HG03558 (cell line): Measurements from ENCODE around the gene TMEM30B.

Source experiments
- ATAC-seq: cut with Tn5 transposase; IDR thresholded peaks from one replicate; pipeline ENCODE4 v1.9.1; 2021; ENCODE audit warnings: moderate number of reproducible peaks; ENCODE audit not compliant: unreplicated experiment; ENCODE audit errors: extremely low read depth

Gene TMEM30B

DNA sequence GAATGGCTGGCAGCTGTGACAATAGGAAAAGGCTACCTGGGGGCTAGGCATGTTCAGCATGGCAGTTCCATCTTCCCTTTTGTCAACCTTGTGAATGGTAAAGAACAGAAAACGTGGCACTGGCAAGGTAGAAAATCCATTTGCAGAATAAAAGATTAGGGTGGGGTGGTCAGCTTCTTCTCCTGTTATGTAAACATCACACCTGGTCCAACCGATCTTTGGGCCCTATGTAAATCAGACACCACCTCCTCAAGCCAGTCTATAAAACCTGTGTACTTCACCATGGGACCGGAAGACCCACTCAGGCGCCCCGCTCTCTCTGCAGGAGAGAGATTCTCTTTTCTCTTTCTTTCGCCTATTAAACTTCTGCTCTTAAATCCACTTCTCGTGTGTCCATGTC, 19.6 kb upstream of the TMEM30B start:
- no peak for ATAC-seq

DNA sequence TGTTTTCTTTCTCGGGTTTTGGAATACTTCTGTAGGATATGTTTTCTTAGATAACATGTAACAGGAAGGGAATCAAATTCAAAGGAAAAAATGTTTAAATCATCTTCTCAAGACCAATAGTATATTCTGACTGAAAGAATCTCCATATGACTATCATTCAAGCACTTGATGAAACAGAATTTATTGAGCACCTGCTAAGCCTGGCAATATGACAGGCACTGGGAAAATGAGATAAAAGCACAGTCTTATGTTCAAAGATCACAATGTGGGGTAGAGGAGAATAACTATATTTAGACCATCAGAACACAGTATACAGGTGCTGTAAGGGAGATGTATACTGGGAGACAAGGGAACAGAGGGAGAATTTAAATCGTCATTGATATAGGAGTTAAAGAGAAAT, 19.1 kb upstream of the TMEM30B start:
- no peak for ATAC-seq

DNA sequence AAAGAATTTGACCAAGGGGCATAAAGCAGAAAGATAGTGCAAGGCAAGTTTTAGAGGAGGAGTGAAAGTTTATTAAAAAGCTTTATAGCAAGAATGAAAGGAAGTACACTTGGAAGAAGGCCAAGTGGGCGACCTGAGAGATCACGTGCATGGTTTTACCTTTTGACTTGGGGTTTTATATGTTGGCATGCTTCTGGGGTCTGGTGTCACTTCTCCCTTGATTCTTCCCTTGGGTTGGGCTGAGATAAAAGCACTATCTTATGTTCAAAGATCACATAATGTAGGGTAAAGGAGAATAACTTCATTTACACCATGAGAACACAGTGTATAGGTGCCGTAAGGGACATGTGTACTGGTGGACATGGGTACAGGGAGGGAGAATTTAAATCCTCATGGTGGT, 17.7 kb upstream of the TMEM30B start:
- no peak for ATAC-seq

DNA sequence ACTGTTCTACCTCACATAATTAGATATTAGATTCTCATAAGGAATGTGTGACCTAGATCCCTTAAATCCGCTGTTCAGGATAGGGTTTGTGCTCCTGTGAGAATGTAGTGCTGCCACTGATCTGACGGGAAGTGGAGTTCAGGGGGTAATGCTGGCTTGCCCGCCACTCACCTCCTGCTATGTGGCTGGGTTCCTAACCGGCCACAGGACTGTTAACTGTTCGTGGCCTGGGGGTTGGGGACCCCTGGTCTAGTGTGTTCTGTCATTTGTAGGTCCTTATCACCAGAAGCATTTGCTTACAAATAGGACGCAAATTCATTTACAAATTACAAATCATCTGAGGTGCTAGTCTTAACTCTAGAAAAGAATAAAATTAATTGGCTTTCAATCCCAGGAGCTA, 16.4 kb upstream of the TMEM30B start:
- no peak for ATAC-seq

DNA sequence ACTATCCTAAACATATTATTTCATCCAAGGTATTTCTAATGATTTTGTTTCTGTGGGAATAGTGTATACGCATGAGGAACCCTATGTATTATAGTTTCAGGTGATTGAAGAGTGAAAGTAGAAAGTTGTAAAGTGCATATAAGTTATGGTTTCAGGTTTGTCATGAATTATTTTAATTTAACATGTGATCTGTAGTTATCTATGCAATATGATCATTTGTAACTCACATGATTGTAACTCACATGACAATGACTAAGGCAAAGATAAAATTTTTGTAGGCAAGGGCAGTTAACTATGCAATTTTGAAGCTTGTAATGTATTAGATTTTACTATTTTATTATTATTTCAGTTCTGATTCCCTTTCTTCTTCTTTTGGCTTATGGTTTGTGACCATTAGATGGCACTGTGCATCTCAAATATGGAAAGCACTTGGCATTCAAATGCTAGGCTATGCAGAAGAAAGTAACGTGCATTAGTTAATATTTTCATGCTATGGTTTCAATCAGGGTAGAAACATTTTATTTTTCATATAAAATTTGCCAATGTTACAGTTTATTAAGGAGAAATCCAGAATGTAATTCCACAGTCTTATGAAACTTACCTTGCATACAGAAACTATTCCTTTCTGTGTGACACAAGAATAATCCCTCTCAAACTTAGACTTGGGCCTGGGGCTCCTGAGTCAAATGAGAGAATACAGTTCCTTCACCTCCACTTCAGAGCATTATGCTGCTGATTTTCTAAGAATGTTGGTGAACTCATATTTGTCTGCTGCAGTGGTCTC, 15.8 kb upstream of the TMEM30B start:
- ATAC-seq, result no peak

DNA sequence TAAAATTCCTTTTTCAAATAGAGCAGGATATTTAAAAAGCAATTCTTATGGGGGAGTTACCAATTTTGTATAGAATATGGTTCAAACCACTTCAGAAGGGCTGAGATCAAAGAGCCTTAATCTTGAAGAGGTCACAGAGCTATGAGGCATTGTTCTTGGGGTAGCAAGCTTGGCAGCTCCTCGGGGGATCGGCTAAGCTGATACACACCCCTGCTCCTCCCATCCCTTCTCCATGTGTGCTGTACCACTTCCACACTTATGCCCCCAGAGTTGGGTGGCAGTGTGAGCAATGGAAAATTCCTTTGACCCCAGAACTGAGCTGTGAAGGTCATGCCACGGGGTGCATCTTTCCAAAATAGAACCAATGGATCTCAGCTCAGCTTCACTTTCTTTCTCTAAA, 15.0 kb upstream of the TMEM30B start:
- ATAC-seq, result no peak

DNA sequence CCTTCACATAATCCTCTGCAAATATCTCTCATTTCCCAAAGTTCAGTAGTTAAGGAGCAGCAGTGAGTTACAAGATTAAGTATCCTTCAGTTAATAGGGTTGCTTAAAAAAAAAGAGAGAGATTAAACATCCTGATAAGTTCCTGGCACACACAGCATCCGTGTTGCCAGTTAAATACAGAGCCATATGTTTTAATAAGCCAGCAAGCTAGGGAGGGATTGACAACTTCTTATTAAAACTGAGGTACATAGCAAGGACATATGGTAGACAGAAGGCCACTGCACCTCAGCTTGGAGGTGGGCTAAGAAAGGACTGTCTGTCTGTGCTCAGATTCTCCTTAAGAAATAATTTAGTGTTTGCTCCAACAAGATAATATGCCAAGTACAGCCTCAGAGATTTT, 9.6 kb upstream of the TMEM30B start:
- ATAC-seq, result no peak

DNA sequence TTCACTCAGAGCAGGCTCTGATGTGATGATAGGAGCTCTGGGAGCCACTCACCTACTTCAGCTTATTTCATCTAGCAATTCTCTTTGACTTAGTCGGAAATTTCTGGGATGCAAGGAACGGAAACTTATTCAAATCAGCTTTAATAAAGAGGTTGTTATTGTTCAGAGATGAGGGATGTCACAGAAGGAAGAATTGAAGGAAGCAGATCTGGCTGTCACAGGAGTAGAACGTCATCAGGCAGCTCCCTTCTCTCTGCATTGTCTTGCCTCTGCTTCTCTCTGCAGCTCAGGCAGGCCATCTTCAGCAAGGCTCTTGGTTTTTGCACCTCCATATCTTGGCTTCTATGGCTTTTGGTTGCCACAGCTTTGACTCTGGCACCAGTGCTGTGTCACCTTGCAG, 7.6 kb upstream of the TMEM30B start:
- no peak for ATAC-seq

DNA sequence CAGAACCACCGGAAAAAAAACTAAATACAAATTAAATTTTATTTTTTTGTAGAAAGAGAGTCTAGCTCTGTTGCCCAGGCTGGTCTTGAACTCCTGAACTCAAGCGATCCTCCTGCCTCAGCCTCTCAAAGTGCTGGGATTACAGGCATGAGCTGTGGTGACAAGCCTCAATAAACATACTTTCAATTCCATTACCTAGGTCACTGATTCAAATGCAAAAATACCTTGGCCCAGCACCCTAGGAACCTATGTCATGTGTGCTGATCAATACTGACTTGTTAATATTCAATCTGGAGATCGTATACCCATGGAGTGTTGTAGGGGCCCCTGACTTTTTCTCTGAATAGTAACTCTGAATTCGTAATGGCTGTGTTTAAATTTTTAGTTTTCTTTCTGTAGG, 7.1 kb upstream of the TMEM30B start:
- no peak for ATAC-seq

DNA sequence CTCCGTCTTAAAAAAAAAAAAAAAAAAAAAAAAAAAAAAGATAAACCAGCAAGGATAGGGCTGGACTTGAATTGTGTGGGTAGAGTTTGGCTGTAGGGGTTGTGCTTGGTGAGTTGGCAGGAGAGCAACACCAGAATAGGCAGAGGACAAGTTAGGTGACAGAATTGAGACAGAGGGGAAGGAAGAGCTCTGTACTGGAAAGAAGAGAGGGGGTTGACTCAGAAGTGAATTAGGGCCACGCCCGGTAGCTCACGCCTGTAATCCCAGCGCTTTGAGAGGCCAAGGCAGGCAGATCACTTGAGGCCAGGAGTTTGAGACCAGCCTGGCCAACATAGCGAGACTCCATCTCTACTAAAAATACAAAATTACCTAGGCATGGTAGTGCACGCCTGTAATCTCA, 6.1 kb upstream of the TMEM30B start:
- ATAC-seq, result no peak

DNA sequence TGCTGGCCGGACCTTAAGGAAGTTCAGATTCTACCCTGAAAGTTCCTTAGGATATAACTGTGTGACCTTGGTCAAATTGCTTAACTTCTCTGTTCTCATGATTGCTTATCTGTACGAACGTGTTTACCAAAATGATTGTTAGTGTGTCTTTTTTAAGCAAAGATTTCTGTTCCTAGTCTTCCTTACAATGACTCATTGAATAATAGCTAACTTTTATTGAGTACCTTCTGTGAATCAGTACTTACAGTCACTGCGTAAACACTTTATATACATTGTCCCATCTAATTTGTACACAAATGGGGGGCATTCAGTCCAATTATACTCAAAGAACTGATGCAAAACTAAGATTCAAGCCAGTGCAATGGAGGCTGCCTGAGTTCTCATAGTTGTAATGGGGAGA, 4.2 kb upstream of the TMEM30B start:
- no peak for ATAC-seq

DNA sequence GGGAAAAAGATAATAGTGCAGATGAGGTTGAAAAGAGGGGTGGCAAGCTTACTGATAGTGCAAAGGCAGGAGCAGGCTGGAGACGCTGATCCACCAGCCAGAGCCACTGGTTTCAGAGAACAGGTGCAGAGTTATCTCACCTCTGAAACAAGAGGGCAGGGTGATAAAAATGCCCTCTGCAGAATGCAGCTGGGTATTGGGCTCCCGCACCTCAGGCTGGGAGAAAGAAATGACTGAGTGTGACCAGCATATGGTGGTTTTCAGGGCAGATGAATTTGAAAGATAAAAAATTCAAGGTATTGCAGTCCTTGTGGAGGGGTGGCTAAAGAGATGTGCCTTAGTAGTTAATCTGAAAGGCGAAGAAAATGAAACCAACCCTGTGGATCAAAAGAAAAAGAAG, 2.9 kb upstream of the TMEM30B start:
- ATAC-seq, result no peak

DNA sequence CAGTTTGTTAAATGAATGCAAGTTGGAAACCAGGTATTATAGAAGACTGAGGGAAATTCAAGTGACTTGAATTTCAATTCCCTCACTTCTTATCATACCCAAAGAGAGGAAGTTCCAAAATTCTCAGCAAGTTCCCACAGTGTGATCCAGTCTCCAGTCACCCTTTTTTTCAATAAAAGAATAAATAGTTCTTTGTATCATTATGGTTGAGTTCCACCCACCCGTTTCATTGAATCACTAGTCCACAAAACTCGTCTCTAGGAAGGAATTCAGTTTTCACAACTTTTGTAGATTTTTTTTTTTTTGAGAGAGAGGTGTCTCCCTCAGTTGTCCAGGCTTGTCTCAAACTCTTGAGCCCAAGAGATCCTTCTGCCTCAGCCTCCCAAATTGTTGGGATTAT, 1.6 kb upstream of the TMEM30B start:
- ATAC-seq, result no peak

DNA sequence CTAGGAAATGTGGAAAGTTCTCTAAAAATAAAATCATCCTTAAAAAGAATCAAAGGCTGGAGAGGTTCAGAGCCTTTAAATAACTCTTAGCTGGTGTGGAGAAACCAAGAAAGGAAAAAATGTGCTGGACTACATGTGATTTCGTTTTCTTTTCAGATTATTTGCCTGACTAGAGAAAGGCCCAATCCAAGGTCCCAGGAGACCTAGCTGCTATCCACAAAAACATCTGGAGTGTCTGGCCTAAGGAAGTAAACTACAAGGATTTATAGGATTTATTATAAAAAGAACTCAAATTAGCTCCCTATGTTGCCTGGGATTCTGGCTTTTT, 774 bp upstream of the TMEM30B start:
- ATAC-seq, result no peak

DNA sequence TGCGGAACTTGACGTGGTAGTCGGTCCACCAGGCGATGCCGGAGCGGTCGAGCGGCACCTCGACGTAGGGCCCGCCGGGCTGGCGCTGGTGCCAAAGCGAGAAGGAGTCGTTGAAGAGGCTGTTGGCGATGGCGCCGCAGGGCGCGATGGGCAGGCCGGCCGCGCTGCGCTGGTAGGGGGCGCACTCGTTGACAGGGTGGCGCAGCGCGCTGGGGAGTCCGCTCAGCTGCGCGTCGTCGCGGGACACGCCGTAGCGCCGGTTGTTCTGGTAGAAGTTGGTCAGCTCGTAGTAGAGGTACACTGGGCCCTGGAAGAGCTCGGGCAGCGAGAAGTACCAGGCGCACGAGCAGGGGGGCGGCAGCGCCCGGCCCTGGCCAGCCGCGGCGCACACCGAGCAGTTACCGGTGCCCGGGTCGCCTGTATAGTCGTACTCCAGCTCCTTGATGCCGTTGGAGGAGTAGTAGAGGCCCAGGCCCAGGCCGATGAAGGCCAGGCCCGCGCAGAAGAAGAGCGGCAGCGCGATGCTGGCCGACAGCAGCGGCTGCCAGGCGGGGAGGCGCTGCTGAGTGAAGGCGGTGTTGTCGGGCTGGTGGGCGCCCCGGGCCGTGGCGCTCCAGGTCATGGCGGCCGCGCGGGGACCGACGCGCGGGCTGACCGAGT, 482 bp downstream of the TMEM30B start:
- ATAC-seq, result no peak

DNA sequence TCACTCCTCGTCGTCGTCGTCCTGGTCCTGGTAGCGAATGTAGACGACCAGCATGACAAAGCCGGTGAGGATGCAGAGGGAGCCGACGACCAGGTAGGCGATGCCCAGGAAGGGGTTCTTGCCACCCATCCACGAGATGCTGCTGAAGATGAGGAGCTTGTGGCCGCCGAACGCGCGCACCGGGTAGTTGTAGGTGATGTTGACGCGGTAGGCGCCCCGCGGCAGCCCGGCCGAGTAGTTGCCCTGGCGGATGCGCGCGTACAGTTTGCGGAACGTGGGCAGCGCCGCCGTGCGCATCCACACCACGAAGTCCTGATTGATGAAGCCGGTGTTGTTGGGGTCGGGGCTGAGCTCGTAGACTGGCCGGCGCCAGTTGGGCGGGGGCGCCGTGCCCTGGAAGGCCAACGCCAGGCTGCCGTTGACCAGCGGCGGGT, 1.0 kb downstream of the TMEM30B start:
- no peak for ATAC-seq

DNA sequence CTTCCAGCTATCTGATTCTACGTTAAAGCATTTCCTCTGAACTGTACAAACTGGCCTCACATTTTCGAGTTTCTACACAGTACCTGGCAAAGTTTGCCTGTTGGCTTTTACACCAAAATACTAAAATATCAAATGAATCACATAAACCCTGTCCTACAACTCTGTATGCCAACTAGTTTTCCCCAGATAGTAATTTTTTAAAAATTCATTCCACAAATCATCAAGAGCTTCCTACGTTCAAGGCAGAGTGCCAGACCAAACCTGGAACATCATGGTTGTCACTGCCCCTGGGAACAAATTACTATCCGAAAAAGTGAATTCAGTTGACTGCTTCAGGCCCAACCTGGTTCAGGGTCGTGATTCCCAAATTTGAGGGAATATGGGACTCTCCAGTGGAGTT, 2.1 kb downstream of the TMEM30B start:
- ATAC-seq, result no peak

DNA sequence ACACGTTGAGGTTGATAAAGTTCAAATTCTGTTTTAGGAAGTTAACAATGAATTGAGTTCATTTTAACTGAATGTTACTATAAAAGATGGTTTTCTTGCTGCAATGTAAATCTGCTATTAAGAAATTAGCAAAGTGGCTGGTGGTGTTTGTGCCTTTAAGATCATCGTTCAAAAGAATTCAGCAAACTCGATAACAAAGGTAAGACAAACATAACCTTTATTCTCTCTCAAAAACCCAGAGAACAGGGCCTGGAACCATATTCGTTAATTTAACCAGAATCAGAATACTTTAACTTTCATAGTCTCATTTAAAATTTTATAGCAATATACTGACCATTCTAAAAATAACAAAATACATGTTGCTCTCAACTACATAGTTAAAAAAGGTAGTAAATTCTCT, 3.4 kb downstream of the TMEM30B start:
- no peak for ATAC-seq

DNA sequence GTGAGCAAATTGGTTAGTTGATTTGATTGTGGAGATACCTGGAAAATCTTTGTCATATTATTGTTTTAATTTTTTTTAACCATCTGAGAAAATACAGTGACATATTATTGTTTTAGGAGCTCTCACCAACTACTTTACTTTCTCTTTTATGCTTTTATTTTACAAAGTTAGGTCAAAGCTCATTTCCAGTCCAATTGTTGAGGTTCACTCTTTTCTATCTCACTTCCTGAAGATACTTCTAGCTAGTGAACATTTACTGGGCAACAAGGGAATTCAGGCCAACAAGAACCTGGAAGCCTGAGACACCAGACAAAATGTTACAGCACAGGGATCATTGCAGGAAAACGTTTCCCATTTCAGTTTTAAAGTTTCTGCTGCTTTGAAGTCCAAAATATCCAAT, 3.9 kb downstream of the TMEM30B start:
- no peak for ATAC-seq

DNA sequence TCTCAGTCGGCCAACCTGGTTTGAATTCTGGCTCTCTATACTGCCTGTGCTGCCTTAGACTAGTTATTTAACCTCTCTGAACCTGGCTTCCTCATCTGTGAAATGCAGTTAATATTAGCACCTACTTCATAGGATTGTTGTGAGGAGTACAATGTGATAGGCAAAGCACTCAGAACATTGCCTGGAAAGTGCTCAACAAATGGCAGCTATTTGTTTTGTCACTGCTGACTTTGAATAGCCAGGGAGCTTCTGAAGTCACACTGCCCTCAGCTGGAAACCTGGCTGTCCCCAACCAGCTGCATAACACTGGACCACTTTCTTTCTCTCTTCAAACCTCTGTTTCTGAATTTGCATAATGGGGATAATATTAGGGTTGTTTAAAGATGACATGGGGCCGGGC, 9.6 kb downstream of the TMEM30B start:
- ATAC-seq, result no peak

DNA sequence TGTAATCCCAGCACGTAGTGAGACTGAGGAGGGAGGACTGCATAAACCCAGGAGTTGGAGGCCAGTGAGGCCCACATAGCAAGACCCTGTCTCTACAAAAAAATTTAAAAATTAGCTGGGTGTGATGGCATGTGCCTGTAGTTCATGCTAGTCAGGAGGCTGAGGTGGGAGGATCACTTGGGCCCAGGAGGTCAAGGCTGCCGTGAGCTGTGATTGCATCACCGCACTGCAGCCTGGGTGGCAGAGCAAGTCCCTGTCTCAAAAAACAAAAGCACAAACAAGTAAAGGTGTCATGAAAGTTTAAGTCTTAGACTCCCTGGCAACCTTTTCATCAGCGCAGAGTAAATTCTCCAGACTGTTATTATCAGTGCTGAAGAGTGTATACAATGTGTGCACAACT, 10.4 kb downstream of the TMEM30B start:
- ATAC-seq, result no peak

DNA sequence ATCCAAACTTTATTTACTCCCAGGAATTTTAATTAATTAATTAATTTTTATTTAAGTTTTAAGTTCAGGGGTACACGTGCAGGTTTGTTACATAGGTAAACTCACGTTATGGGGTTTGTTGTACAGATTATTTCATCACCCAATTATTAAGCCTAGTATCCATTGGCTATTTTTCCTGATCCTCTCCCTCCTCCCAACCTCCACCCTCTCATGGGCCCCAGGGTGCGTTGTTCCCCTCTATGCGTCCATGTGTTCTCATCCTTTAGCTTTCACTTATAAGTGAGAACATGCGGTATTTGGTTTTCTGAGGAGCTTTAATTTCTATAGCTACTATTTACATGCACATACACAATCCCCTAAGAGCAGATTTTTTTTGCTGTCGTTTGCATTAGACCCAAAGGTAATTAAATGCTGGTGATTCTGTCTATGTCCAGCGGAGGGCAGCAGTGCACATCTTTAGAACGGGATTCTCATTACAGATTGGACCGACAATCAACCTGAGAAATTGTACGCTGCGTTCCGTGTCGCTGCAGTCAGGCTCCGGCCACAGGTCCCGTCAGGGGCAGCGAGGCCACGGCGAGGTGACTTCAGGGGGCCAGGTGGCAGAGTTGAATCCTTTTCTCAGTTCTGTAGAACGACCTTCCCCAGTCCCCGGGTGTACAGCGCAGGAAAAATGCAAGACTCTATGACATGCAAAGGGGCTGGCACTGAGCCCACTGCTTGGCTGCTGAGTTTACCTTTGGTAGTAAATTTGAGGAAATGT, 11.6 kb downstream of the TMEM30B start:
- ATAC-seq, result no peak
